Measurements from ENCODE around the gene ZMYND10. TPM values are rescaled to one million over a fixed set of nuclear protein-coding genes. Genes with fewer than 3 reads are reported as not detected.

The ZMYND10 gene
- total and polyA plus RNA-seq, 9 of the 15 experiments (the other 6 are each of a cell fraction or from before 2014, with no cell fraction given) = 0.20 to 2.8 (median 0.70) TPM

- TF ChIP-seq FOXJ2 (tag; IDR thresholded peaks at IDR 0.05) (no peak), TCF7 (IDR thresholded peaks at IDR 0.05; ENCODE audit: borderline replicate concordance) (no peak), RBBP5 (IDR thresholded peaks at IDR 0.05; ENCODE audit: borderline replicate concordance, insufficient read depth, low read length, poor library complexity, severe bottlenecking) (peak; percentile 60)
Observed at GRCh38 chr3:50327943-50328691, 17.4 kb downstream of the ZMYND10 start, which contains the start of gene TUSC2 (continued).

DNA sequence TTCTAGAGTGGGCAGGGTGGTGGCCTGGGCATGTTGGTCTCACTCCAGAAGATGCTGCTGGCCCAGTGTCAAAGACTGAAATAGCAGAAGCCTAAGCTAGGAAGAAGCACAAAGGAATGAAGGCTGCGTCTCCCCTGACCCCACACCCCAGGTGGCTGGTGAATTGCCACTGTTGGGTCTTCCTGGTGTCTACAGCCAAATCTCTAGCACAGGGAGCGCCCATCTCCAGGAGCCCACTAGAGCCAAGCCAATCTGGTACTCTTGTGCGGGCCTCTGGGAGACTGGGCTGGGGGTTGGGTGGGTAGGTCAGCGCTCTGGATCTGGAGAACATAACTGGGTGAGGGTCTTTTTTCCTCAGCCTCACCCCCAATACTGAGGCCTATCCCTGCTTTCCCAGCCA is 18.4 kb downstream of the ZMYND10 start:
- H3K27me3 ChIP-seq (ENCODE audit: control insufficient read depth in 2 of 2, insufficient read depth in 2 of 2, low read length in 2 of 2) = no peaks in the 10 kb centered on the region
- POLR2A ChIA-PET = interaction anchor here (0.7 to 2.1 kb wide), 4 partner anchors 10 to 35 kb away, joined by 3 to 31 read pairs (median 4); no protein-coding TSS in a partner anchor
- 0 out of 2 replicates have a peak, but pooled peaks cover 4% of the 10 kb centered on the region for H4K20me1 ChIP-seq (replicated peaks; ENCODE audit: control insufficient read depth, insufficient read depth, low read length)
- no peaks in the 10 kb centered on the region for H3K9me1 ChIP-seq (ENCODE audit: control insufficient read depth, insufficient read depth, low read length)
- FAIRE-seq (no peak), DNase-seq (ENCODE audit: extremely low read depth in 1 of 4, low spot score in 3 of 4) (no peak), ATAC-seq (no peak)
- in situ Hi-C loops (cut with MboI) = no loop called here
- peak overlapping the region; percentile 84 for H3K4me3 ChIP-seq
- peaks cover 20% of the 10 kb centered on the region for H3K79me2 ChIP-seq (ENCODE audit: control insufficient read depth, insufficient read depth, low read length)
- peak overlapping the region; percentile 86 for H3K4me2 ChIP-seq (ENCODE audit: insufficient read depth, low read length)
- peak overlapping the region; percentile 54 for H3K27ac ChIP-seq (ENCODE audit: extremely low read depth, low read depth, low read length)
- intact Hi-C loops (cut with micrococcal nuclease) = no loop called here
- 27% methylated on average over 4 of the region's 4 CpGs for WGBS (ENCODE audit: insufficient coverage, low coverage, missing lambda C conversion rate)
- H3K9ac ChIP-seq (ENCODE audit: insufficient read depth in 1 of 2, low read depth in 2 of 2, low read length in 2 of 2) = peak overlapping the region; percentile 78 to 98
- H3K4me1 ChIP-seq (replicated peaks in 1 of 2; ENCODE audit: control insufficient read depth in 2 of 2, insufficient read depth in 2 of 2, low read length in 2 of 2) = peaks cover 13 to 35% of the 10 kb centered on the region in 2 experiments; a peak in 4 of 5 replicates
- H2AFZ ChIP-seq (ENCODE audit: low read depth, low read length) = no peak overlapping the region
- H3K36me3 ChIP-seq (ENCODE audit: control insufficient read depth, insufficient read depth, low read length) = peaks cover 55% of the 10 kb centered on the region; the same call in 2 of the 3 replicates
- CTCF ChIA-PET (ENCODE audit: low intra/inter-chr PET ratio) = no interaction called here
- BruUV-seq (replicated peaks) = no TSS peak
- H3K9me3 ChIP-seq (replicated peaks; ENCODE audit: control insufficient read depth, insufficient read depth, low read depth, low read length) = no peaks in the 10 kb centered on the region
- TF ChIP-seq RNF2 (IDR thresholded peaks at IDR 0.05) = no peak
- TF ChIP-seq ZNF232 (CRISPR knock-in tag; IDR thresholded peaks at IDR 0.05) = no peak
- no peak for TF ChIP-seq ZNF717 (CRISPR knock-in tag; IDR thresholded peaks at IDR 0.05)
- no peak for TF ChIP-seq ZNF184 (CRISPR knock-in tag; IDR thresholded peaks at IDR 0.05)
- no peak for TF ChIP-seq EHMT2 (IDR thresholded peaks at IDR 0.05)
- no peak for TF ChIP-seq NR4A1 (CRISPR knock-in tag; IDR thresholded peaks at IDR 0.05)
- no peak for TF ChIP-seq NR4A1 (tag; IDR thresholded peaks at IDR 0.05)
- TF ChIP-seq NBN (IDR thresholded peaks at IDR 0.05; ENCODE audit: low read depth) = no peak
- no peak for TF ChIP-seq ILF3 (IDR thresholded peaks at IDR 0.05; ENCODE audit: borderline replicate concordance)
- no peak for TF ChIP-seq RNF219 (CRISPR knock-in tag; IDR thresholded peaks at IDR 0.05)
- TF ChIP-seq, protein P1, sequence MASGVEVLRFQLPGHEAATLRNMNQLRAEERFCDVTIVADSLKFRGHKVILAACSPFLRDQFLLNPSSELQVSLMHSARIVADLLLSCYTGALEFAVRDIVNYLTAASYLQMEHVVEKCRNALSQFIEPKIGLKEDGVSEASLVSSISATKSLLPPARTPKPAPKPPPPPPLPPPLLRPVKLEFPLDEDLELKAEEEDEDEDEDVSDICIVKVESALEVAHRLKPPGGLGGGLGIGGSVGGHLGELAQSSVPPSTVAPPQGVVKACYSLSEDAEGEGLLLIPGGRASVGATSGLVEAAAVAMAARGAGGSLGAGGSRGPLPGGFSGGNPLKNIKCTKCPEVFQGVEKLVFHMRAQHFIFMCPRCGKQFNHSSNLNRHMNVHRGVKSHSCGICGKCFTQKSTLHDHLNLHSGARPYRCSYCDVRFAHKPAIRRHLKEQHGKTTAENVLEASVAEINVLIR (CRISPR knock-in tag; IDR thresholded peaks at IDR 0.05) = no peak
- TF ChIP-seq, protein P2, sequence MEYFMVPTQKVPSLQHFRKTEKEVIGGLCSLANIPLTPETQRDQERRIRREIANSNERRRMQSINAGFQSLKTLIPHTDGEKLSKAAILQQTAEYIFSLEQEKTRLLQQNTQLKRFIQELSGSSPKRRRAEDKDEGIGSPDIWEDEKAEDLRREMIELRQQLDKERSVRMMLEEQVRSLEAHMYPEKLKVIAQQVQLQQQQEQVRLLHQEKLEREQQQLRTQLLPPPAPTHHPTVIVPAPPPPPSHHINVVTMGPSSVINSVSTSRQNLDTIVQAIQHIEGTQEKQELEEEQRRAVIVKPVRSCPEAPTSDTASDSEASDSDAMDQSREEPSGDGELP (CRISPR knock-in tag; IDR thresholded peaks at IDR 0.05; ENCODE audit: borderline replicate concordance) = no peak
- no peak for TF ChIP-seq ELF2 (CRISPR knock-in tag; IDR thresholded peaks at IDR 0.05)
- TF ChIP-seq ZNF239 (CRISPR knock-in tag; IDR thresholded peaks at IDR 0.05) = no peak
- TF ChIP-seq, protein P3, sequence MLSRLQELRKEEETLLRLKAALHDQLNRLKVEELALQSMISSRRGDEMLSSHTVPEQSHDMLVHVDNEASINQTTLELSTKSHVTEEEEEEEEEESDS (CRISPR knock-in tag; IDR thresholded peaks at IDR 0.05) = no peak

Data from K562 (cell line).